GM23248 (cell line): ENCODE data around the gene CCDC188.

Source experiments
- EZH2 ChIP-seq: fragments of 200-600 bp; sonication (generic); IDR thresholded peaks from 2 replicates; pipeline ENCODE4 v1.6.1; 2018; ENCODE audit warnings: antibody characterized with exemption, mild to moderate bottlenecking; ENCODE audit not compliant: insufficient read depth, poor library complexity, severe bottlenecking
- EZH2phosphoT487 ChIP-seq: fragments of 200-600 bp; sonication (generic); IDR thresholded peaks from 2 replicates; pipeline ENCODE4 v1.6.1; 2018; ENCODE audit warnings: antibody characterized with exemption, moderate library complexity, mild to moderate bottlenecking, low read depth; ENCODE audit not compliant: insufficient read depth

DNA sequence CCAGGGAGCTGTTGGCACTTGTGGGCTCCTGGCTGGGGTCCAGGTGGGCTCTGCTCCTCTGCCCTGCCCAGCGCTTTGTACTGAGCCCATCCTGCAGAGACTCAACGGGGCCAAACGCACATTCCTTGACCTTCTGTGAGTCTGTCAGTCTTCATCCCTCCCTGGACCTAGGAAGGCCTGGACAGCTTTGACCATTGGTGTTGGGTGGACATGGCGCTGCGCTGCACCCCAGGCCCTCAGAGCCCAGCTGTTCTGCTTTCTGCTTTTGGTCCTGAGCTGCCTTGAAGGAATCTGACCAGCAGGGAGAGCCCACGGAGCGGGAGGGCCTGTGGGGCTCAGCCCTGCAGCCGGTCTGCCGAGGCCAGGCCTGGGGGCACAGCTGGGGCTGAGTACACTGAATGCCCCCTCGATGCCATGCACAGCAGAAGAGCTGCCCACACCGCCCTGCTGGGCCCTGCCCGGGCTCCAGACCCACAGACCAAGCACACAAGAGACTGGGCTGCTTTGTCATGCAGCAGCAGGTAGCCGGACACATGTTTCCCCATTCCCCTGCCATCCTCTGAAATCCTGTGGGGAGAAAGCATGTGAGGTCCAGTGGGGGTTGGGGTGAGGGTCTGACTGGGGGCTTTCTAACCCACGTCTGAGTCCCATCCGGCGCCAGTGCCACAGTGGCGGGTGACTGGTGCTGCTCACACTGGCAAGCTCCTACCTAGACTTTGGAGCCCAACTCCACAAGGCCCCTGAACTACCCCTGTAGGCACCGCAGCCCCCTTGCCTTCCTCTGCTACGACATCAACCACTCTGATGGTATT lies 24.1 kb upstream of the CCDC188 start:
- TF ChIP-seq EZH2 (no peak), EZH2phosphoT487 (no peak)
